CD4-positive, alpha-beta T cell (primary cell): ENCODE data around the gene RGS1. TPM values are rescaled to one million over a fixed set of nuclear protein-coding genes. Genes with fewer than 3 reads are reported as not detected.

Source experiments
- ATAC-seq: fragments of 200-7000 bp; cut with Tn5 transposase; one replicate; pipeline ENCODE4 v1.10.0; 2022; ENCODE audit warnings: mild to moderate bottlenecking; ENCODE audit not compliant: poor library complexity
- CTCF ChIA-PET: fragments of 350-600 bp; sonication (Branson Sonifier 250); formaldehyde crosslinking; loops from one replicate; lab custom pipeline; 2021; ENCODE audit warnings: antibody characterized with exemption, inconsistent platforms; lab: Charles Lee
- POLR2A ChIA-PET: fragments of 350-600 bp; sonication (Branson Sonifier 250); formaldehyde crosslinking; loops from one replicate; lab custom pipeline; 2021; ENCODE audit warnings: antibody characterized with exemption, inconsistent platforms; lab: Charles Lee
- DNase-seq, 14 experiments: peaks; one replicate each; pipeline ENCODE4 v3.0.0-alpha.2; 2013 to 2020; ENCODE audit warnings: mixed read lengths in 2 of 14
- H3K27ac ChIP-seq, 2 donors: one replicate each; pipeline versions ENCODE4 v1.5.1 to v1.7.0; 2013; ENCODE audit warnings: low read length in 2 of 2, low read depth in 1 of 2, mild to moderate bottlenecking in 1 of 2
- H3K27me3 ChIP-seq, 2 experiments: 1 replicate in 1 of 2; 2 replicates in 1 of 2; pipeline versions ENCODE4 v1.6.1 to v1.7.0; 2013; ENCODE audit warnings: low read length in 2 of 2, control low read depth in 1 of 2, mild to moderate bottlenecking in 1 of 2, moderate library complexity in 1 of 2; ENCODE audit not compliant: insufficient read depth in 2 of 2, control insufficient read depth in 1 of 2
- H3K36me3 ChIP-seq: one replicate; pipeline ENCODE4 v1.6.1; 2013; ENCODE audit warnings: low read length, control low read depth; ENCODE audit not compliant: insufficient read depth
- H3K4me1 ChIP-seq: one replicate; pipeline ENCODE4 v1.6.1; 2013; ENCODE audit warnings: low read length, control low read depth; ENCODE audit not compliant: insufficient read depth
- H3K4me3 ChIP-seq: one replicate; pipeline ENCODE4 v1.5.1; 2013; ENCODE audit warnings: mild to moderate bottlenecking, low read length, moderate library complexity
- H3K9me3 ChIP-seq, 2 experiments: 1 replicate in 1 of 2; 2 replicates in 1 of 2; pipeline versions ENCODE4 v1.6.1 to v1.7.0; 2013; ENCODE audit warnings: low read length in 2 of 2, mild to moderate bottlenecking in 2 of 2, control low read depth in 1 of 2, moderate library complexity in 1 of 2; ENCODE audit not compliant: control insufficient read depth in 1 of 2, insufficient read depth in 1 of 2
- H3K27ac Mint-ChIP-seq: one replicate; pipeline ENCODE4 v1.8.0; 2020; ENCODE audit warnings: mixed read lengths
- H3K27me3 Mint-ChIP-seq: one replicate; pipeline ENCODE4 v1.8.0; 2021; ENCODE audit warnings: mixed read lengths
- H3K36me3 Mint-ChIP-seq: one replicate; pipeline ENCODE4 v1.8.0; 2021; ENCODE audit warnings: low read depth, mixed read lengths
- H3K4me1 Mint-ChIP-seq: one replicate; pipeline ENCODE4 v1.8.0; 2021; ENCODE audit warnings: low read depth, mixed read lengths
- H3K4me3 Mint-ChIP-seq: one replicate; pipeline ENCODE4 v1.8.0; 2020; ENCODE audit warnings: mild to moderate bottlenecking, mixed read lengths
- H3K9me3 Mint-ChIP-seq: one replicate; pipeline ENCODE4 v1.8.0; 2020; ENCODE audit warnings: mixed read lengths
- CTCF ChIP-seq: fragments of 200-600 bp; IDR thresholded peaks from one replicate; pipeline ENCODE4 v1.8.0; 2022; ENCODE audit warnings: antibody characterized with exemption, mild to moderate bottlenecking
- intact Hi-C, 2 experiments: fragments of 100-400 bp; cut with DNase I in 1 of 2; cut with micrococcal nuclease in 1 of 2; formaldehyde crosslinking; loops; one replicate each; pipeline versions ENCODE4 v1.15.1 to v1.9.0; 2023 to 2025; cut with DNase I, micrococcal nuclease
- total RNA-seq, 174 experiments: library from RNA in 2 of 174; stranded (reverse) in 2 of 174; gene quantifications; one replicate each; pipeline ENCODE4 v1.2.3 and lab custom pipeline; 2021 to 2026

RGS1 gene
- total RNA-seq, 2 experiments from 2014 or later = 428 to 429 TPM

GRCh38 chr1:192550922-192551534 is 24.5 kb upstream of the RGS1 start:
- H3K4me3 ChIP-seq = no peak overlapping the region
- DNase-seq (peak in 4 of 14 experiments; percentile 28 to 55 (median 42)), ATAC-seq (peak; percentile 74)
- peaks cover 52% of the 10 kb centered on the region for H3K4me1 Mint-ChIP-seq
- H3K9me3 ChIP-seq = no peaks in the 10 kb centered on the region
- H3K27ac Mint-ChIP-seq = peak overlapping the region; percentile 76
- no peak overlapping the region for H3K27ac ChIP-seq
- no peaks in the 10 kb centered on the region for H3K27me3 Mint-ChIP-seq
- H3K27me3 ChIP-seq = no peaks in the 10 kb centered on the region
- ChIA-PET CTCF (interaction anchor here (1.4 to 1.5 kb wide), 2 partner anchors 11 to 73 kb away, joined by 4 to 6 read pairs; no protein-coding TSS in a partner anchor), POLR2A (interaction anchor here (0.6 to 1.8 kb wide), 3 partner anchors 11 to 28 kb away, joined by 3 to 15 read pairs (median 4); no protein-coding TSS in a partner anchor)
- TF ChIP-seq CTCF = no peak
- H3K4me3 Mint-ChIP-seq = peak overlapping the region; percentile 67
- no peaks in the 10 kb centered on the region for H3K36me3 ChIP-seq
- intact Hi-C loops = loop anchor here in 1 of 2 experiments (2.0 to 5.0 kb wide), 2 partner anchors 24 to 34 kb away; partner anchors contain the start of gene RGS1
- H3K36me3 Mint-ChIP-seq = no peaks in the 10 kb centered on the region
- H3K4me1 ChIP-seq = peaks cover 15% of the 10 kb centered on the region
- H3K9me3 Mint-ChIP-seq = no peaks in the 10 kb centered on the region

- H3K4me3 Mint-ChIP-seq = peak overlapping the region; percentile 7
- ChIA-PET POLR2A (interaction anchor here (0.7 to 2.1 kb wide), 3 partner anchors 14 to 36 kb away, joined by 3 to 7 read pairs (median 5); no protein-coding TSS in a partner anchor), CTCF (no interaction called here)
- peak; percentile 41 for ATAC-seq
- DNase-seq = peak in 3 of 14 experiments; percentile 30 to 66 (median 52)
- Histone ChIP-seq H3K27me3 (no peaks in the 10 kb centered on the region), H3K27ac (no peak overlapping the region), H3K9me3 (no peaks in the 10 kb centered on the region), H3K4me1 (peaks cover 15% of the 10 kb centered on the region), H3K4me3 (no peak overlapping the region), H3K36me3 (no peaks in the 10 kb centered on the region)
- H3K9me3 Mint-ChIP-seq = no peaks in the 10 kb centered on the region
- H3K36me3 Mint-ChIP-seq = no peaks in the 10 kb centered on the region
- TF ChIP-seq CTCF = no peak
- H3K27ac Mint-ChIP-seq = peak overlapping the region; percentile 43
- H3K27me3 Mint-ChIP-seq = no peaks in the 10 kb centered on the region
- intact Hi-C loops = loop anchor here in 1 of 2 experiments (5.0 kb wide), 1 partner anchor 35 kb away; no protein-coding TSS in a partner anchor
- H3K4me1 Mint-ChIP-seq = peaks cover 40% of the 10 kb centered on the region
Observed at GRCh38 chr1:192552760-192553191, 22.8 kb upstream of the RGS1 start.

- H3K27ac Mint-ChIP-seq = no peak overlapping the region
- intact Hi-C loops = loop anchor here in 1 of 2 experiments (5.0 kb wide), 1 partner anchor 36 kb away; no protein-coding TSS in a partner anchor
- H3K27me3 Mint-ChIP-seq = no peaks in the 10 kb centered on the region
- Histone ChIP-seq H3K4me1 (peaks cover 15% of the 10 kb centered on the region), H3K4me3 (no peak overlapping the region), H3K9me3 (no peaks in the 10 kb centered on the region), H3K36me3 (no peaks in the 10 kb centered on the region), H3K27ac (no peak overlapping the region), H3K27me3 (no peaks in the 10 kb centered on the region)
- H3K36me3 Mint-ChIP-seq = no peaks in the 10 kb centered on the region
- H3K9me3 Mint-ChIP-seq = no peaks in the 10 kb centered on the region
- peaks cover 40% of the 10 kb centered on the region for H3K4me1 Mint-ChIP-seq
- ATAC-seq (no peak), DNase-seq (no peak)
- ChIA-PET POLR2A (interaction anchor here (0.8 to 2.1 kb wide), 3 partner anchors 15 to 25 kb away, joined by 3 to 7 read pairs (median 4); no protein-coding TSS in a partner anchor), CTCF (interaction anchor here (1.9 kb wide), 1 partner anchor 15 kb away, joined by 6 read pairs; no protein-coding TSS in a partner anchor)
- no peak for TF ChIP-seq CTCF
- no peak overlapping the region for H3K4me3 Mint-ChIP-seq
Observed at GRCh38 chr1:192553741-192554140, 21.8 kb upstream of the RGS1 start.
